Measurements from ENCODE around the gene SGCD.
"Not testable (repeated sequence)": the region's sequence is repeated elsewhere in the genome, so short reads cannot be mapped to it uniquely, and the experiment has no call there.

The SGCD gene

GRCh38 chr5:156664832-156665231 lies 337.9 kb downstream of the SGCD start:
- DNase-seq, result not testable (repeated sequence)

- DNase-seq, result not testable (repeated sequence)
Measured at GRCh38 chr5:156666686-156667085, 339.7 kb downstream of the SGCD start.

GRCh38 chr5:156667616-156668015 lies 340.7 kb downstream of the SGCD start:
- no peak for DNase-seq

- no peak for DNase-seq
Measured at GRCh38 chr5:156669416-156669815, 342.5 kb downstream of the SGCD start.

- no peak for DNase-seq
Measured at GRCh38 chr5:156670615-156671014, 343.7 kb downstream of the SGCD start.

GRCh38 chr5:156675395-156675794 lies 348.4 kb downstream of the SGCD start:
- no peak for DNase-seq

GRCh38 chr5:156677963-156678362 lies 351.0 kb downstream of the SGCD start:
- DNase-seq, result no peak

- DNase-seq, result no peak
Measured at GRCh38 chr5:156678484-156678883, 351.5 kb downstream of the SGCD start.

- no peak for DNase-seq
Measured at GRCh38 chr5:156680831-156681230, 353.9 kb downstream of the SGCD start.

- DNase-seq, result no peak
Measured at GRCh38 chr5:156681265-156681664, 354.3 kb downstream of the SGCD start.

- DNase-seq, result no peak
Measured at GRCh38 chr5:156682971-156683370, 356.0 kb downstream of the SGCD start.

GRCh38 chr5:156683509-156683908 lies 356.5 kb downstream of the SGCD start:
- DNase-seq, result no peak

GRCh38 chr5:156684216-156684615 lies 357.3 kb downstream of the SGCD start:
- no peak for DNase-seq

GRCh38 chr5:156685481-156685880 lies 358.5 kb downstream of the SGCD start:
- no peak for DNase-seq

GRCh38 chr5:156686380-156686779 lies 359.4 kb downstream of the SGCD start:
- no peak for DNase-seq

GRCh38 chr5:156686796-156687195 lies 359.8 kb downstream of the SGCD start:
- DNase-seq, result no peak

- DNase-seq, result no peak
Measured at GRCh38 chr5:156687514-156687913, 360.6 kb downstream of the SGCD start.

GRCh38 chr5:156691572-156691971 lies 364.6 kb downstream of the SGCD start:
- DNase-seq, result no peak

- no peak for DNase-seq
Measured at GRCh38 chr5:156693113-156693512, 366.1 kb downstream of the SGCD start.

- DNase-seq, result no peak
Measured at GRCh38 chr5:156694598-156694997, 367.6 kb downstream of the SGCD start.

GRCh38 chr5:156695774-156696173 lies 368.8 kb downstream of the SGCD start:
- no peak for DNase-seq

GRCh38 chr5:156698323-156698722 lies 371.4 kb downstream of the SGCD start:
- DNase-seq, result no peak

- no peak for DNase-seq
Measured at GRCh38 chr5:156699147-156699546, 372.2 kb downstream of the SGCD start.

- DNase-seq, result no peak
Measured at GRCh38 chr5:156704139-156704538, 377.2 kb downstream of the SGCD start.

- no peak for DNase-seq
Measured at GRCh38 chr5:156706631-156707030, 379.7 kb downstream of the SGCD start.

- no peak for DNase-seq
Measured at GRCh38 chr5:156707750-156708149, 380.8 kb downstream of the SGCD start.

All from NK-92 treated with Interleukin-12 subunit alpha and Interleukin-12 subunit beta, amount 100 ng/mL, for 24 hours (cell line).